A549 (cell line): ENCODE results near the gene RECK.

Experiments used
- FOXS1 ChIP-seq: fragments of 250-450 bp; sonication (Bioruptor Pico); IDR thresholded peaks from 2 replicates; pipeline ENCODE4 v1.5.0; 2020; ENCODE audit warnings: mild to moderate bottlenecking, moderate library complexity
- JUNB ChIP-seq: fragments of >200 bp; sonication (Bioruptor Twin); formaldehyde crosslinking; IDR thresholded peaks from 2 replicates; pipeline ENCODE4 v1.6.1; 2016
- POLR2A ChIP-seq: IDR thresholded peaks from 2 replicates; pipeline ENCODE4 v1.6.1; 2012; ENCODE audit warnings: mild to moderate bottlenecking, low read length
- RAD21 ChIP-seq, 2 experiments: fragments of >200 bp in 1 of 2; sonication (Bioruptor Twin) in 1 of 2; formaldehyde crosslinking in 1 of 2; IDR thresholded peaks in 1 of 2; conservative IDR thresholded peaks in 1 of 2; 2 replicates in 1 of 2; 3 replicates in 1 of 2; pipeline ENCODE4 v1.6.1; 2012 to 2018; ENCODE audit warnings: inconsistent platforms in 1 of 2
- TP53 ChIP-seq: fragments of 250-450 bp; sonication (Bioruptor Pico); IDR thresholded peaks from 2 replicates; pipeline ENCODE4 v1.5.0; 2021; ENCODE audit warnings: mild to moderate bottlenecking, moderate library complexity
- TF ChIP-seq, protein P1 (sequence below): fragments of >200 bp; sonication (Bioruptor Twin); formaldehyde crosslinking; IDR thresholded peaks from 3 replicates; pipeline ENCODE4 v1.5.1; 2016

DNA sequence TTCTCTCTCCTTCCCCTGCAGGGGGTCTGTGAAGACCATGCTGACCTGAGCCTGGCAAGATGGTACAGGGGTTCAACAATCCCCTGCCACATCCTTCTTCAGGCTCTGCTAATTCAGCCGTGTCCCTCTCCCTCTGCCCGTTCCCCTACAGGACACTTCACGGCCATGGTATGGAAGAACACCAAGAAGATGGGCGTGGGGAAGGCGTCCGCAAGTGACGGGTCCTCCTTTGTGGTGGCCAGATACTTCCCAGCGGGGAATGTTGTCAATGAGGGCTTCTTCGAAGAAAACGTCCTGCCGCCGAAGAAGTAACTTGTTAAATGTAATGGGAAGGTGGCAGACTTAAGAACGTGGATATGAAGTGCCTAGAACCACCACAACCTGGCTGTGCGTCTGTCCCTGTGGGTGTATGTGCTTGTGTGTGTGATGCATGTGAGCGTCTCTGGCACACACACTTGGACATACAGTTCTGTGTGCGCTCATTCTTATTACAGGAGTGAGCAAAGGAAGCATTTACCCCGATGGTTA is 125.6 kb downstream of the RECK start:
- TF ChIP-seq TP53 (no peak), POLR2A (no peak), RAD21 (conservative IDR thresholded peaks at IDR 0.05 in 1 of 2, IDR thresholded peaks at IDR 0.05 in 1 of 2) (no peak), JUNB (no peak), FOXS1 (CRISPR knock-in tag) (no peak)
- TF ChIP-seq, protein P1, sequence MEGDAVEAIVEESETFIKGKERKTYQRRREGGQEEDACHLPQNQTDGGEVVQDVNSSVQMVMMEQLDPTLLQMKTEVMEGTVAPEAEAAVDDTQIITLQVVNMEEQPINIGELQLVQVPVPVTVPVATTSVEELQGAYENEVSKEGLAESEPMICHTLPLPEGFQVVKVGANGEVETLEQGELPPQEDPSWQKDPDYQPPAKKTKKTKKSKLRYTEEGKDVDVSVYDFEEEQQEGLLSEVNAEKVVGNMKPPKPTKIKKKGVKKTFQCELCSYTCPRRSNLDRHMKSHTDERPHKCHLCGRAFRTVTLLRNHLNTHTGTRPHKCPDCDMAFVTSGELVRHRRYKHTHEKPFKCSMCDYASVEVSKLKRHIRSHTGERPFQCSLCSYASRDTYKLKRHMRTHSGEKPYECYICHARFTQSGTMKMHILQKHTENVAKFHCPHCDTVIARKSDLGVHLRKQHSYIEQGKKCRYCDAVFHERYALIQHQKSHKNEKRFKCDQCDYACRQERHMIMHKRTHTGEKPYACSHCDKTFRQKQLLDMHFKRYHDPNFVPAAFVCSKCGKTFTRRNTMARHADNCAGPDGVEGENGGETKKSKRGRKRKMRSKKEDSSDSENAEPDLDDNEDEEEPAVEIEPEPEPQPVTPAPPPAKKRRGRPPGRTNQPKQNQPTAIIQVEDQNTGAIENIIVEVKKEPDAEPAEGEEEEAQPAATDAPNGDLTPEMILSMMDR: no peak
